HL-60 (cell line): ENCODE measurements around the gene ALDH4A1.

Experiments
- GABPA ChIP-seq: IDR thresholded peaks from 2 replicates; pipeline ENCODE4 v1.6.1; 2012; ENCODE audit warnings: low read depth
- POLR2AphosphoS5 ChIP-seq: IDR thresholded peaks from 2 replicates; pipeline ENCODE4 v1.6.1; 2012; ENCODE audit warnings: low read depth
- TF ChIP-seq, protein P1 (sequence below): IDR thresholded peaks from one replicate; pipeline ENCODE4 v1.5.1; 2011; ENCODE audit warnings: low read length, control low read depth, inconsistent platforms; ENCODE audit not compliant: insufficient read depth
- TF ChIP-seq, protein P2 (sequence below): IDR thresholded peaks from 2 replicates; pipeline ENCODE4 v1.6.1; 2012; ENCODE audit warnings: low read depth; ENCODE audit not compliant: insufficient replicate concordance

DNA sequence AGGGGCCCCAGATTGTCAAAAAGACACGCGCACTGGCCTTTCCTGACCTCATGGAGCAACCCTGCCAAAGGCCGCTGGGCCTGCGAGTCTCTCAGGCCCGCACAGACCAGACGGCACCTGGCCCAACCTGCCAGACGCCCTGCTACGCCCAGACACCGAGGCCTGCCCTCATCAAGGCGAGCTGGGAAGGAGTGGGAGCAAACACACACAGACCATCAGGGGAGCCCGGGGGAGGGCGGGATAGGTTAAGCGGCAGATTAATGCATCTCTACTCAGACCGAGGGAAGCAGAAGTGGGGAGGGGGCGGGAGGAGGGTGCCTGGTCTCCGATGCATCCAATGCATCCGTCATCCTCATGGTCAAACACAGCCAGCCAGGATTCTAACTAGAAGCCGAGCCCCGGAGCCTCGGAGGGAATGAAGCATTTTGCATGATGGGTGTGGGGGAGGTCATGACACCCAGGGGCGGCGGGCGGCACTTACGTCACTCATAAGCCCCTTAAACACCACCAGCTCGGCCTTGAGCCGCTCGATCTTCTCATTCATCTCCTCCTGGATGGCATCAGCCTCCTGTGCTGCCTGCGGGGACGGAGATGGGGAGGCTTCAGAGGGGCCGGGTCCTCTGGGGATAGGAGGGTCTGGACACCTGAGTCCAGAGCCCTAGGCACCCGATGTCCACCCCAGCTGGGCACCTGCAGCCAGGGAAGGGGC is 17.0 kb upstream of the ALDH4A1 start:
- TF ChIP-seq, protein P1, sequence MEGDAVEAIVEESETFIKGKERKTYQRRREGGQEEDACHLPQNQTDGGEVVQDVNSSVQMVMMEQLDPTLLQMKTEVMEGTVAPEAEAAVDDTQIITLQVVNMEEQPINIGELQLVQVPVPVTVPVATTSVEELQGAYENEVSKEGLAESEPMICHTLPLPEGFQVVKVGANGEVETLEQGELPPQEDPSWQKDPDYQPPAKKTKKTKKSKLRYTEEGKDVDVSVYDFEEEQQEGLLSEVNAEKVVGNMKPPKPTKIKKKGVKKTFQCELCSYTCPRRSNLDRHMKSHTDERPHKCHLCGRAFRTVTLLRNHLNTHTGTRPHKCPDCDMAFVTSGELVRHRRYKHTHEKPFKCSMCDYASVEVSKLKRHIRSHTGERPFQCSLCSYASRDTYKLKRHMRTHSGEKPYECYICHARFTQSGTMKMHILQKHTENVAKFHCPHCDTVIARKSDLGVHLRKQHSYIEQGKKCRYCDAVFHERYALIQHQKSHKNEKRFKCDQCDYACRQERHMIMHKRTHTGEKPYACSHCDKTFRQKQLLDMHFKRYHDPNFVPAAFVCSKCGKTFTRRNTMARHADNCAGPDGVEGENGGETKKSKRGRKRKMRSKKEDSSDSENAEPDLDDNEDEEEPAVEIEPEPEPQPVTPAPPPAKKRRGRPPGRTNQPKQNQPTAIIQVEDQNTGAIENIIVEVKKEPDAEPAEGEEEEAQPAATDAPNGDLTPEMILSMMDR: no peak
- TF ChIP-seq, protein P2, sequence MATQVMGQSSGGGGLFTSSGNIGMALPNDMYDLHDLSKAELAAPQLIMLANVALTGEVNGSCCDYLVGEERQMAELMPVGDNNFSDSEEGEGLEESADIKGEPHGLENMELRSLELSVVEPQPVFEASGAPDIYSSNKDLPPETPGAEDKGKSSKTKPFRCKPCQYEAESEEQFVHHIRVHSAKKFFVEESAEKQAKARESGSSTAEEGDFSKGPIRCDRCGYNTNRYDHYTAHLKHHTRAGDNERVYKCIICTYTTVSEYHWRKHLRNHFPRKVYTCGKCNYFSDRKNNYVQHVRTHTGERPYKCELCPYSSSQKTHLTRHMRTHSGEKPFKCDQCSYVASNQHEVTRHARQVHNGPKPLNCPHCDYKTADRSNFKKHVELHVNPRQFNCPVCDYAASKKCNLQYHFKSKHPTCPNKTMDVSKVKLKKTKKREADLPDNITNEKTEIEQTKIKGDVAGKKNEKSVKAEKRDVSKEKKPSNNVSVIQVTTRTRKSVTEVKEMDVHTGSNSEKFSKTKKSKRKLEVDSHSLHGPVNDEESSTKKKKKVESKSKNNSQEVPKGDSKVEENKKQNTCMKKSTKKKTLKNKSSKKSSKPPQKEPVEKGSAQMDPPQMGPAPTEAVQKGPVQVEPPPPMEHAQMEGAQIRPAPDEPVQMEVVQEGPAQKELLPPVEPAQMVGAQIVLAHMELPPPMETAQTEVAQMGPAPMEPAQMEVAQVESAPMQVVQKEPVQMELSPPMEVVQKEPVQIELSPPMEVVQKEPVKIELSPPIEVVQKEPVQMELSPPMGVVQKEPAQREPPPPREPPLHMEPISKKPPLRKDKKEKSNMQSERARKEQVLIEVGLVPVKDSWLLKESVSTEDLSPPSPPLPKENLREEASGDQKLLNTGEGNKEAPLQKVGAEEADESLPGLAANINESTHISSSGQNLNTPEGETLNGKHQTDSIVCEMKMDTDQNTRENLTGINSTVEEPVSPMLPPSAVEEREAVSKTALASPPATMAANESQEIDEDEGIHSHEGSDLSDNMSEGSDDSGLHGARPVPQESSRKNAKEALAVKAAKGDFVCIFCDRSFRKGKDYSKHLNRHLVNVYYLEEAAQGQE: no peak
- no peak for TF ChIP-seq POLR2AphosphoS5
- TF ChIP-seq GABPA: no peak
